Measurements from ENCODE around the gene ZBTB2.
A peak's percentile ranks its signal among the peaks of the same experiment; 100 is the strongest.

Gene ZBTB2

GRCh38 chr6:151324488-151324825 is 66.9 kb downstream of the ZBTB2 start:
- TF ChIP-seq CTCF (IDR thresholded peaks at IDR 0.05; ENCODE audit: insufficient read depth, low read length, poor library complexity, severe bottlenecking), result no peak
- no peaks in the 10 kb centered on the region; the same call in 1 of the 2 replicates for H3K27me3 ChIP-seq (replicated peaks; ENCODE audit: control insufficient read depth, insufficient read depth, low read length)
- DNase-seq (ENCODE audit: extremely low read depth, insufficient read length), result no peak
- H3K36me3 ChIP-seq (ENCODE audit: control insufficient read depth, insufficient read depth, low read length), result no peaks in the 10 kb centered on the region
- H3K4me3 ChIP-seq (replicated peaks; ENCODE audit: low read depth, low read length), result no peak overlapping the region

GRCh38 chr6:151323791-151324487 is 67.4 kb downstream of the ZBTB2 start:
- H3K4me3 ChIP-seq (replicated peaks; ENCODE audit: low read depth, low read length), result no peak overlapping the region
- no peaks in the 10 kb centered on the region for H3K36me3 ChIP-seq (ENCODE audit: control insufficient read depth, insufficient read depth, low read length)
- peak; percentile 89 for TF ChIP-seq CTCF (IDR thresholded peaks at IDR 0.05; ENCODE audit: insufficient read depth, low read length, poor library complexity, severe bottlenecking)
- DNase-seq (ENCODE audit: extremely low read depth, insufficient read length), result peak; percentile 55
- no peaks in the 10 kb centered on the region; the same call in 1 of the 2 replicates for H3K27me3 ChIP-seq (replicated peaks; ENCODE audit: control insufficient read depth, insufficient read depth, low read length)

GRCh38 chr6:151322570-151322969 is 68.8 kb downstream of the ZBTB2 start:
- TF ChIP-seq CTCF (IDR thresholded peaks at IDR 0.05; ENCODE audit: insufficient read depth, low read length, poor library complexity, severe bottlenecking), result no peak
- DNase-seq (ENCODE audit: extremely low read depth, insufficient read length), result no peak
- H3K36me3 ChIP-seq (ENCODE audit: control insufficient read depth, insufficient read depth, low read length), result no peaks in the 10 kb centered on the region
- no peaks in the 10 kb centered on the region; the same call in 1 of the 2 replicates for H3K27me3 ChIP-seq (replicated peaks; ENCODE audit: control insufficient read depth, insufficient read depth, low read length)
- no peak overlapping the region for H3K4me3 ChIP-seq (replicated peaks; ENCODE audit: low read depth, low read length)

- no peak for DNase-seq (ENCODE audit: extremely low read depth, insufficient read length)
- H3K4me3 ChIP-seq (replicated peaks; ENCODE audit: low read depth, low read length), result no peak overlapping the region
- no peak for TF ChIP-seq CTCF (IDR thresholded peaks at IDR 0.05; ENCODE audit: insufficient read depth, low read length, poor library complexity, severe bottlenecking)
- no peaks in the 10 kb centered on the region for H3K36me3 ChIP-seq (ENCODE audit: control insufficient read depth, insufficient read depth, low read length)
- no peaks in the 10 kb centered on the region; the same call in 1 of the 2 replicates for H3K27me3 ChIP-seq (replicated peaks; ENCODE audit: control insufficient read depth, insufficient read depth, low read length)
These were observed 69.9 kb downstream of the ZBTB2 start for GRCh38 chr6:151321438-151321837.

- no peak for DNase-seq (ENCODE audit: extremely low read depth, insufficient read length)
- no peaks in the 10 kb centered on the region; the same call in 1 of the 2 replicates for H3K27me3 ChIP-seq (replicated peaks; ENCODE audit: control insufficient read depth, insufficient read depth, low read length)
- no peak for TF ChIP-seq CTCF (IDR thresholded peaks at IDR 0.05; ENCODE audit: insufficient read depth, low read length, poor library complexity, severe bottlenecking)
- no peaks in the 10 kb centered on the region for H3K36me3 ChIP-seq (ENCODE audit: control insufficient read depth, insufficient read depth, low read length)
- H3K4me3 ChIP-seq (replicated peaks; ENCODE audit: low read depth, low read length), result no peak overlapping the region
These were observed 71.2 kb downstream of the ZBTB2 start for GRCh38 chr6:151320140-151320539.

GRCh38 chr6:151317995-151318365 is 73.4 kb downstream of the ZBTB2 start:
- H3K4me3 ChIP-seq (replicated peaks; ENCODE audit: low read depth, low read length), result no peak overlapping the region
- H3K36me3 ChIP-seq (ENCODE audit: control insufficient read depth, insufficient read depth, low read length), result no peaks in the 10 kb centered on the region
- no peak for DNase-seq (ENCODE audit: extremely low read depth, insufficient read length)
- no peak for TF ChIP-seq CTCF (IDR thresholded peaks at IDR 0.05; ENCODE audit: insufficient read depth, low read length, poor library complexity, severe bottlenecking)
- H3K27me3 ChIP-seq (replicated peaks; ENCODE audit: control insufficient read depth, insufficient read depth, low read length), result no peaks in the 10 kb centered on the region; the same call in 1 of the 2 replicates

All from GM06990 (cell line).